ENCODE data around the gene LCN2. TPM values are rescaled to one million over a fixed set of nuclear protein-coding genes. Genes with fewer than 3 reads are reported as not detected.
"Not testable (repeated sequence)": the region's sequence is repeated elsewhere in the genome, so short reads cannot be mapped to it uniquely, and the experiment has no call there.

Gene LCN2
- total and polyA plus RNA-seq, 3 donors from 2014 or later: 2.2 TPM; not detected in 2

- no peak for DNase-seq
- no peak overlapping the region for H3K27ac ChIP-seq
- H3K4me3 ChIP-seq: no peak overlapping the region
- H3K9me3 ChIP-seq: no peaks in the 10 kb centered on the region
- intact Hi-C loops (cut with DNase I; ENCODE audit: low total_unique reads): no loop called here
- no peaks in the 10 kb centered on the region for H3K4me1 ChIP-seq
- WGBS, 2 donors: 98 to 100% methylated on average over 1 to 2 of the region's 2 CpGs
- no peak for TF ChIP-seq POLR2A (IDR thresholded peaks at IDR 0.05)
- TF ChIP-seq CTCF (IDR thresholded peaks at IDR 0.05): no peak
- no peaks in the 10 kb centered on the region for H3K27me3 ChIP-seq
- H3K36me3 ChIP-seq (ENCODE audit: low read depth, missing control alignments): no peaks in the 10 kb centered on the region
These were observed 26.5 kb downstream of the LCN2 start for GRCh38 chr9:128175726-128176125.

- no peak overlapping the region for H3K27ac ChIP-seq
- intact Hi-C loops (cut with DNase I; ENCODE audit: low total_unique reads): no loop called here
- no peak for DNase-seq
- no peaks in the 10 kb centered on the region for H3K27me3 ChIP-seq
- H3K4me1 ChIP-seq: no peaks in the 10 kb centered on the region
- WGBS, 2 donors: 94% methylated on average over 11 of the region's 11 CpGs; no CpG with 5 or more reads in 1 of the 2 donors
- no peak for TF ChIP-seq POLR2A (IDR thresholded peaks at IDR 0.05)
- no peak overlapping the region for H3K4me3 ChIP-seq
- no peaks in the 10 kb centered on the region for H3K36me3 ChIP-seq (ENCODE audit: low read depth, missing control alignments)
- no peaks in the 10 kb centered on the region for H3K9me3 ChIP-seq
These were observed 29.7 kb downstream of the LCN2 start for GRCh38 chr9:128178806-128179431.

- H3K9me3 ChIP-seq: no peaks in the 10 kb centered on the region
- intact Hi-C loops (cut with DNase I; ENCODE audit: low total_unique reads): no loop called here
- H3K27ac ChIP-seq: no peak overlapping the region
- 91 to 92% methylated on average over 8 of the region's 8 CpGs for WGBS, 2 donors
- no peak for DNase-seq
- TF ChIP-seq POLR2A (IDR thresholded peaks at IDR 0.05): no peak
- TF ChIP-seq CTCF (IDR thresholded peaks at IDR 0.05): no peak
- no peaks in the 10 kb centered on the region for H3K4me1 ChIP-seq
- no peaks in the 10 kb centered on the region for H3K36me3 ChIP-seq (ENCODE audit: low read depth, missing control alignments)
- no peaks in the 10 kb centered on the region for H3K27me3 ChIP-seq
- H3K4me3 ChIP-seq: no peak overlapping the region
These were observed 30.7 kb downstream of the LCN2 start for GRCh38 chr9:128180001-128180400.

DNA sequence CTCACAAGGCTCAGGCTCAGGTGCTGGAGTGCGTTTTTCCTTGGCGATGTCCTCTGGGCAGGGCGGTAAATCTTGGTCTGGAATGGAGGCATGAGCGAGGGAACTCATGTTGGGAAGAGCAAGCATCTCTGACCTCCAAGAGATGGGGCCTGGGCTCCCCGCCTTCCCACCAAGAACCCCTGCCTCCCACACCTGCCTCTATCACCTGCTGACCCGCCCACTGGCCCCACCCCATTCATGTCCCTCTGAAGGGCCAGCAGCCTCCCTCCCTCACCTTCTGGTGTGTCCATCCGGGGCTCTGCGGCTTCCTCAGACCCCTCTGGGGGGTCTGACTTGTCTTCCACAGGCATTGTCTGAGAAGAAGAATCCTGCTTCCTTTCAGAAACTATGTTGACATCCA is 31.2 kb downstream of the LCN2 start:
- H3K4me3 ChIP-seq: no peak overlapping the region
- no peak for TF ChIP-seq POLR2A (IDR thresholded peaks at IDR 0.05)
- TF ChIP-seq CTCF (IDR thresholded peaks at IDR 0.05): no peak
- no peaks in the 10 kb centered on the region for H3K27me3 ChIP-seq
- no peak overlapping the region for H3K27ac ChIP-seq
- no peak for DNase-seq
- no peaks in the 10 kb centered on the region for H3K4me1 ChIP-seq
- H3K9me3 ChIP-seq: no peaks in the 10 kb centered on the region
- 93 to 95% methylated on average over 8 of the region's 8 CpGs for WGBS, 2 donors
- no peaks in the 10 kb centered on the region for H3K36me3 ChIP-seq (ENCODE audit: low read depth, missing control alignments)
- intact Hi-C loops (cut with DNase I; ENCODE audit: low total_unique reads): no loop called here

GRCh38 chr9:128181480-128181879 is 32.2 kb downstream of the LCN2 start:
- H3K9me3 ChIP-seq; H3K4me1 ChIP-seq; H3K4me3 ChIP-seq; H3K27ac ChIP-seq; intact Hi-C loops (cut with DNase I; ENCODE audit: low total_unique reads); H3K36me3 ChIP-seq (ENCODE audit: low read depth, missing control alignments); H3K27me3 ChIP-seq: not testable (repeated sequence)
- 35 to 66% methylated on average over 5 to 12 of the region's 12 CpGs for WGBS, 2 donors
- TF ChIP-seq CTCF (IDR thresholded peaks at IDR 0.05): peak in 2 of 3 experiments; percentile 23 to 33
- DNase-seq: peak; percentile 65
